ENCODE results near the gene SLC41A3. TPM values are rescaled to one million over a fixed set of nuclear protein-coding genes. Genes with fewer than 3 reads are reported as not detected.

Gene SLC41A3
- total RNA-seq = 56.9 and 73.5 TPM in 2 replicates

DNA sequence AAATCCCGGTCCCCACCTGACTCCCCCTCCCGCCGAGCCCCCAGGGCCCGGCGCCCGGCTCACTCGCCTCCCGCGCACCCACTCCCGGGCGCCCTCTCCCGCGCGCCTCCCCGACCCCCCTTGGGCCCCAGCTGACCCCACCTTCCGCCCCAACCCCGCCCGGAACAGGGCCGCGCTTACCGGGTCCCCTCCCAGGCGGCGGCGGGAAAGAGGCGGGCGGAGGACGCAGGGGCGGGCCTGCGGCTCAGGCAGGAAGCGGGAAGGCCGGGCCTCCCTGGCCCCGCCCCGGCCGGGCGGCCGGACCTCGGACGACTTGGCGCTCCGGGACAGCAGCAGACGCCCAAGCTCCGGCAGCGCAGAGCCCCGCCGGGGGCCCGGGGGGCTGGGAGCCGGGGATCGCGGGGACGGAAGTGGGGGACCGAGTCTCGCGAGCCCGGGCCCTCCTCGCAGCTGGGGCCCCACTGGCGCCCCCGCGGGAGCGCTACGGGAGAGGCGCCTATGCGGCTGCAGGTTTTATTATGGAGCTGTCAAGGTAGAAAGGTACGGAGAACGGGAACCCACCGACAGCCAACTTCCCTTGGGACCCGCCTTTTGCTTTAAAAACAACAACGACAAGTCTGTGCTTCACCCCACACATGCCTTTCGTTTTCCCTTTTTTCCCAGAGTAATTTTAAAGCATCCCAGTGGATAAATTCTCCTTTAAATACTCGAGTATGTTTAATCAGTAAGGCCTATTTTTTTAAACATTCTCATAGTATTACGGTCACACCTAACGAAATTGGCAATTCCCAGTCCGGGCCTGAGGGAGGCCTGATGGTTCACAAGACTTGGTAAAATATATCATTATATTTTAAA, at the start of gene SLC41A3:
Gene SLC41A3 (minus strand): TSS at position 212 of the 855 bp plus-strand sequence. CDS start 15,905 bp downstream, outside the sequence.

DNA sequence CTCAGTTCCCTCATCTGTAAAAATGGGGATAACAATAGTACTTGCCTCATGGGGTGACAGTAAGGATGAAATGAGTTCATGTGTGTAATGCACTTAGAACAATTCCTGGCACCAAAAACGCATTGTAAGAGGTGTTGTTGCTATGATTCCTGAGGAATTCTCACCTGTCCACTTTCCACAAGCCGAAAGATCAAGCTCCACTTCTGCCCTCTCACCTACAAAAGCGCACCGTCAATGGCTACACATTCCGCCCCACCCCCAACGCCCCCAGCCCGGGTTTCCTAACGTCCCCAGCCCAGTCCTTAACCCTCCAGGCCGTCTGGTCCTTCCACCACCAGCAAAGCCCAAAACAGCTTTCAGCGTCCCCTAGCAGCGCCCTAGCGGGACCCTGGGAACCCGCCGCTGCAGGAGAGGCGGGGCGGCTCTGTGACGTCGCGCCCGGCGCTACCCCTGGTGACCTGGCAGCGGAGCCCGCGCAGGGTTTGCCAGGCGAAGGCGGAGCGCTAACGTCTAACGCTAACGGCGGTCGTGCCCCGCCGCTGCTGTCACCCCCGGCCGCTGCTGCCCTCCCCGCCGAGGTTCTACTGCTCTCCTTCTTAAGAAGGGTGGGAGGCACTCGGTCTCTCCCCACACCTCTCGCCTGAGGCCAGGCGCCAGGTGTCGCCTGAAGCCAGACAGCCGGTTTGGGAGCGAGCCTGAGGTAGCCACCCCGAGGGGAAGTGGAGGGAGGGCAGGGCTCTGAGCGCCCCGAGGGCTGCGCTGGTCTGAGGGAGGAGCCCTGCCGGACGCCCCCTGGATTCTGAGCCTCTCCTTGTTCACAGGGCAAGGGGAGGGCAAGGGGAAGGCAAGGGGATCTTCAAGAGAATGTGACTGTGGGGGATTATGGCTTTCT, 115.0 kb downstream of the SLC41A3 start, which contains the start of gene ROPN1B:
Gene ROPN1B (plus strand): TSS at position 478 of the 892 bp plus-strand sequence. CDS start 2,877 bp downstream, outside the sequence.

Other genes with a start within 250 kb of the SLC41A3 start
- gene ROPN1B, start 114.9 kb downstream of the SLC41A3 start, total RNA-seq = 0.24 TPM in 1 of 2 replicates, not detected in the other
- gene ALDH1L1, start 96.5 kb upstream of the SLC41A3 start, total RNA-seq = 0.72 and 5.5 TPM in 2 replicates

All from tracheal epithelial cell (primary cell).